H9 (cell line): ENCODE data around the gene FAM3A. TPM values are rescaled to one million over a fixed set of nuclear protein-coding genes. Genes with fewer than 3 reads are reported as not detected.

Source experiments
- DNase-seq: peaks from one replicate; pipeline ENCODE4 v3.0.0-alpha.2; 2017
- H2AFZ ChIP-seq: one replicate; pipeline ENCODE4 v1.6.1; 2013; ENCODE audit warnings: mild to moderate bottlenecking, low read length, control low read depth, moderate library complexity
- H2AK5ac ChIP-seq: 2 replicates; pipeline ENCODE4 v1.6.1; 2013; ENCODE audit warnings: low read length, control low read depth, mixed read lengths; ENCODE audit not compliant: insufficient read length
- H2BK120ac ChIP-seq: one replicate; pipeline ENCODE4 v1.6.1; 2013; ENCODE audit warnings: low read depth, mild to moderate bottlenecking, low read length, control low read depth, inconsistent platforms; ENCODE audit not compliant: poor library complexity, severe bottlenecking
- H2BK12ac ChIP-seq: 2 replicates; pipeline ENCODE4 v1.6.1; 2013; ENCODE audit warnings: low read length, control low read depth, mixed read lengths, low read depth; ENCODE audit not compliant: insufficient read length
- H2BK15ac ChIP-seq: 2 replicates; pipeline ENCODE4 v1.6.1; 2013; ENCODE audit warnings: low read depth, low read length, control low read depth
- H2BK20ac ChIP-seq: one replicate; pipeline ENCODE4 v1.6.1; 2013; ENCODE audit warnings: low read depth, mild to moderate bottlenecking, low read length, control low read depth, inconsistent platforms; ENCODE audit not compliant: poor library complexity, severe bottlenecking
- H2BK5ac ChIP-seq: 2 replicates; pipeline ENCODE4 v1.6.1; 2013; ENCODE audit warnings: low read length, control low read depth, mixed read lengths; ENCODE audit not compliant: insufficient read length
- H3K14ac ChIP-seq: 2 replicates; pipeline ENCODE4 v1.6.1; 2013; ENCODE audit warnings: low read length, control low read depth; ENCODE audit not compliant: insufficient read depth
- H3K18ac ChIP-seq: 2 replicates; pipeline ENCODE4 v1.6.1; 2013; ENCODE audit warnings: low read depth, mild to moderate bottlenecking, mixed read lengths, low read length, control low read depth; ENCODE audit not compliant: insufficient read length
- H3K23ac ChIP-seq: 2 replicates; pipeline ENCODE4 v1.6.1; 2013; ENCODE audit warnings: low read length, control low read depth, mixed read lengths, low read depth; ENCODE audit not compliant: insufficient read length
- H3K23me2 ChIP-seq: 2 replicates; pipeline ENCODE4 v1.6.1; 2013; ENCODE audit warnings: low read depth, mild to moderate bottlenecking, mixed read lengths, low read length, control low read depth; ENCODE audit not compliant: insufficient read length, poor library complexity, severe bottlenecking
- H3K27ac ChIP-seq: 2 replicates; pipeline ENCODE4 v1.5.1; 2013; ENCODE audit warnings: low read length, control low read depth, mixed read lengths, low read depth; ENCODE audit not compliant: insufficient read length
- H3K27me3 ChIP-seq: 2 replicates; pipeline ENCODE4 v1.6.1; 2013; ENCODE audit warnings: low read length, control low read depth, inconsistent platforms; ENCODE audit not compliant: insufficient read depth
- H3K4ac ChIP-seq: 2 replicates; pipeline ENCODE4 v1.6.1; 2013; ENCODE audit warnings: low read depth, mild to moderate bottlenecking, control low read depth, inconsistent platforms, low read length, moderate library complexity
- H3K4me1 ChIP-seq: 2 replicates; pipeline ENCODE4 v1.6.1; 2013; ENCODE audit warnings: low read length, control low read depth, inconsistent platforms; ENCODE audit not compliant: insufficient read depth
- H3K4me2 ChIP-seq: 2 replicates; pipeline ENCODE4 v1.6.1; 2013; ENCODE audit warnings: low read length, control low read depth, mixed read lengths; ENCODE audit not compliant: insufficient read length, insufficient read depth
- H3K56ac ChIP-seq: 2 replicates; pipeline ENCODE4 v1.6.1; 2013; ENCODE audit warnings: low read depth, mild to moderate bottlenecking, mixed read lengths, low read length, control low read depth; ENCODE audit not compliant: insufficient read length
- H3K79me1 ChIP-seq: 2 replicates; pipeline ENCODE4 v1.6.1; 2013; ENCODE audit warnings: low read depth, mild to moderate bottlenecking, moderate library complexity, low read length, control low read depth, inconsistent platforms; ENCODE audit not compliant: insufficient read depth, poor library complexity, severe bottlenecking
- H3K79me2 ChIP-seq: 2 replicates; pipeline ENCODE4 v1.6.1; 2013; ENCODE audit warnings: low read length, control low read depth, inconsistent platforms; ENCODE audit not compliant: insufficient read depth
- H3K9ac ChIP-seq: 2 replicates; pipeline ENCODE4 v1.6.1; 2013; ENCODE audit warnings: low read length, control low read depth, mixed read lengths; ENCODE audit not compliant: insufficient read length; ENCODE audit errors: extremely low read depth
- H3K9me3 ChIP-seq: one replicate; pipeline ENCODE4 v1.6.1; 2013; ENCODE audit warnings: low read depth, low read length, inconsistent platforms; ENCODE audit not compliant: control insufficient read depth
- H3T11ph ChIP-seq: one replicate; pipeline ENCODE4 v1.6.1; 2013; ENCODE audit warnings: mild to moderate bottlenecking, low read length, control low read depth, inconsistent platforms
- H4K20me1 ChIP-seq: one replicate; pipeline ENCODE4 v1.6.1; 2013; ENCODE audit not compliant: control insufficient read depth, insufficient read length, insufficient read depth
- H4K5ac ChIP-seq: 2 replicates; pipeline ENCODE4 v1.6.1; 2013; ENCODE audit warnings: low read depth, mild to moderate bottlenecking, mixed read lengths, low read length, control low read depth; ENCODE audit not compliant: insufficient read length
- H4K8ac ChIP-seq: replicated peaks from 2 replicates; pipeline ENCODE4 v1.6.1; 2013; ENCODE audit warnings: low read length, control low read depth, mixed read lengths, low read depth; ENCODE audit not compliant: insufficient read length
- H4K91ac ChIP-seq: 2 replicates; pipeline ENCODE4 v1.6.1; 2013; ENCODE audit warnings: low read depth, mild to moderate bottlenecking, moderate library complexity, mixed read lengths, low read length, control low read depth; ENCODE audit not compliant: insufficient read length
- H3K27ac Mint-ChIP-seq, 3 experiments: 2 replicates in 2 of 3; 3 replicates in 1 of 3; pipeline ENCODE4 v1.8.0; 2020 to 2021; ENCODE audit warnings: mixed read lengths in 3 of 3, mild to moderate bottlenecking in 1 of 3, moderate library complexity in 1 of 3
- H3K27me3 Mint-ChIP-seq: 2 replicates; pipeline ENCODE4 v1.8.0; 2021; ENCODE audit warnings: low read depth, mild to moderate bottlenecking, moderate library complexity, mixed read lengths
- H3K36me3 Mint-ChIP-seq, 3 experiments: 2 replicates in 2 of 3; 3 replicates in 1 of 3; pipeline ENCODE4 v1.8.0; 2020 to 2021; ENCODE audit warnings: low read depth in 3 of 3, mixed read lengths in 3 of 3; ENCODE audit not compliant: insufficient read depth in 1 of 3
- H3K4me1 Mint-ChIP-seq, 2 experiments: 2 replicates each; pipeline ENCODE4 v1.8.0; 2020; ENCODE audit warnings: mixed read lengths in 2 of 2
- H3K4me3 Mint-ChIP-seq, 2 experiments: 2 replicates in 1 of 2; 3 replicates in 1 of 2; pipeline ENCODE4 v1.8.0; 2020 to 2021; ENCODE audit warnings: mild to moderate bottlenecking in 2 of 2, mixed read lengths in 2 of 2, moderate library complexity in 1 of 2
- H3K9me3 Mint-ChIP-seq, 2 experiments: 2 replicates in 1 of 2; 3 replicates in 1 of 2; pipeline ENCODE4 v1.8.0; 2020; ENCODE audit warnings: mild to moderate bottlenecking in 2 of 2, mixed read lengths in 2 of 2, moderate library complexity in 1 of 2
- CTCF ChIP-seq: fragments of 200-600 bp; sonication (generic); conservative IDR thresholded peaks from 3 replicates; pipeline ENCODE4 v1.8.0; 2021; ENCODE audit warnings: antibody characterized with exemption, mild to moderate bottlenecking
- WGBS: extraction: QIAGEN DNeasy Blood & Tissue Kit; methylation state at CpG from one replicate; pipeline ENCODE4 v1.1.7; 2013; ENCODE audit warnings: missing lambda C conversion rate, low lambda C conversion rate, mixed read lengths; ENCODE audit not compliant: insufficient read length; ENCODE audit errors: extremely low coverage; 5-methylcytosine and 5-hydroxymethylcytosine counted together
- total RNA-seq: library from RNA; stranded (reverse); gene quantifications from 2 replicates; pipeline ENCODE4 v1.2.1, GENCODE V29; 2021

Gene FAM3A
- total RNA-seq, 1 experiment from 2014 or later, result 22.8 TPM

- DNase-seq, result no peak
- Histone ChIP-seq H4K20me1 (no peaks in the 10 kb centered on the region), H3K23me2 (peaks cover 3% of the 10 kb centered on the region), H2BK120ac (no peak overlapping the region), H3T11ph (no peak overlapping the region), H3K79me1 (no peaks in the 10 kb centered on the region), H2AK5ac (no peak overlapping the region), H3K4me2 (no peak overlapping the region), H2BK5ac (no peak overlapping the region), H3K27ac (no peak overlapping the region), H3K4ac (no peak overlapping the region), H3K79me2 (no peaks in the 10 kb centered on the region), H2BK15ac (no peak overlapping the region), H4K91ac (no peak overlapping the region), H3K9ac (no peak overlapping the region), H3K23ac (no peak overlapping the region), H3K56ac (no peak overlapping the region), H2BK20ac (no peak overlapping the region), H4K5ac (no peak overlapping the region), H4K8ac (no peak overlapping the region), H3K27me3 (no peaks in the 10 kb centered on the region), H2AFZ (no peak overlapping the region), H2BK12ac (no peak overlapping the region), H3K18ac (no peak overlapping the region), H3K4me1 (no peaks in the 10 kb centered on the region), H3K14ac (no peak overlapping the region), H3K9me3 (peaks cover 39% of the 10 kb centered on the region)
- H3K27ac Mint-ChIP-seq, result no peak overlapping the region; a peak in 1 of 7 replicates
- H3K4me1 Mint-ChIP-seq, result peaks cover 2 to 7% of the 10 kb centered on the region in 2 experiments; a peak in 3 of 4 replicates
- H3K4me3 Mint-ChIP-seq, result no peak overlapping the region
- no peak for TF ChIP-seq CTCF
- peaks cover 53 to 71% of the 10 kb centered on the region in 2 experiments for H3K9me3 Mint-ChIP-seq
- H3K36me3 Mint-ChIP-seq, result peaks cover 31 to 54% (median 43%) of the 10 kb centered on the region in 3 experiments
- WGBS, result no CpG with 5 or more reads among the region's 12 CpGs
- H3K27me3 Mint-ChIP-seq, result peaks cover 2% of the 10 kb centered on the region
These were observed 26.1 kb upstream of the FAM3A start for GRCh38 chrX:154541896-154542722.
